UCSD-AML1 (cell line): ENCODE data around the gene ARIH1.
"Not testable (repeated sequence)": the region's sequence is repeated elsewhere in the genome, so short reads cannot be mapped to it uniquely, and the experiment has no call there.

Source experiments
- DNase-seq: peaks from one replicate; lab custom pipeline; 2025; ENCODE audit not compliant: unreplicated experiment; lab: John Stamatoyannopoulos, UW

Gene ARIH1

DNA sequence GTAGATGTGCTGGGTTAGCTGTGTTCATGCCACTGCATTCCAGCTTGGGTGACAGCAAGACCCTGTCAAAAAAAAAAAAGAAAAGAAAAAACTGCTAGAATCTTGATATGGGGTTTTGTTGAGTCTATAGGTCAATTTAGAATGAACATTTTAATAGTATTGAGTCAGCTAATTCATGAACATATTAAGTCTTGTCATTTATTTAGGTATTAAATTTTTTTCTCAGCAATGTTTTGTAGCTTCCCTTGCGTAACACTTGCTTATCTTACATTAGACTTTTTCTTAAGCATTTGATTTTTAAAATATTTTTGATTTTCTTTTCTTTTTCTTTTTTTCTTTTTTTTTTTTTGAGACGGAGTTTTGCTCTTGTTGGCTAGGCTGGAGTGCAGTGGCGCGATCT is 119.7 kb downstream of the ARIH1 start:
- DNase-seq = no peak

DNA sequence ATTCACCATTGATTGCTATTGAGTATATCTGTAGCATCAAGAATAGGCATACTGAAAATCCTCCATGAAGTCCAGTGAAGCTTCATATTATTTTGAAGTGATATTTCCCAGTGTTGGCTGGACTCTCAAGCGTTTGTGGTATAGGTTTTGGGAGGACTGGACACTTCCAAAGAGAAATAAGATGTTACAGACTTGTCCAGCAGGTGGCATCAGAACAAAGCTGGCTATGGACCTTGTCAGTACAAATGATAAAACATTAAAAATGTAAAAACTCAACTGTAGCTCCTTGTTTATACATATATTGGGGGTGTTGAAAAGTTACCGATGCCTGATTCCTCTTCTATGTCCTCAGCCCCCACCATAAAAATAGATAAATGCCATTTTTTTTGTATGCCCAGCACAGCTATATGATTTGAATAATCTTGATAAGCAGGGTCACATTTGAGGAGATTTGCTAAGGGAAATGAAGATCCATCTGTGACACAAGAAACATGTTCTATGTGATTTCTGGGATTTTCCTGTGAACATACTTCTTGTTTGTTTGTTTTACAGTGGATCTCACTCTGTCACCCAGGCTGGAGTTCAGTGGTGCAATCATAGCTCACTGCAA is 125.8 kb downstream of the ARIH1 start:
- no peak for DNase-seq

DNA sequence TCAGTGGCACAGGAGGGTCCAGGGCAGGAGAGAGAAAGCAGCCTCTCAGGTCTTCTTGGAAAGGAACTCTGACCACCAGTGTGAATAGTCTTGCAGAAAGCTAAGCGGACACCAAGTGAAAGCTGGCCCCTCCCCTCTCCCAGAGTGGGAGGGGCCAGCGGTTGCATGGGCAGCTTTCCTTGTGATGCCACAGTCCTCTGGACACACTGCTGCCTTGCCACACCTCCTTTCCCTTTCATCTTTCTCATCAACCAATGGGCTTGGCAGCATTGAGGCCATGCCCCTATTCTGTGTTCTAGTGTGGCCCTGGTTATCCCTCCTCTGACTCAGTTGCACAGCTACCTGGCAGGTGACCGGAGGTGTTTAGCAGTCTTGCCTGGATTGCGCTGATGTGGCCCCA is 130.7 kb downstream of the ARIH1 start:
- no peak for DNase-seq

DNA sequence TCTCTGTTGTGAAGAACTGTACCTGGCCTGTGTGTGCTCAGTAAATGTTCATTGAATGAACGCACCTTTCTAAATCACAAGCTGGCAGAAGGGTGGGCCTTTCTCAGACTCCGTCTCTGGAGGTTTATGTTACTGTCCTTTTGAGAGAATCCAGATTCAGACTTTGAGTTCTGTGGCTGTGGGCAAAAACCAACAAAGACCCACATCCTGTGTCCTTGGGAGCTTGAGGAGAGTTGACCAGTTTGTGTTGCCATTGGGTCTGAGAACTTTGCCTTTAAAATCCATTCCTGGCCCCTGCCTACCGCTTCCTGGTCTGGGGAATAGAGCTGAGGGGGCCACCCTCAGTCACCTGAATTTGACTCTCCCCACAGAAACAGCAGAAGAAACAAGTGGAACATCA is 134.0 kb downstream of the ARIH1 start:
- DNase-seq = not testable (repeated sequence)

DNA sequence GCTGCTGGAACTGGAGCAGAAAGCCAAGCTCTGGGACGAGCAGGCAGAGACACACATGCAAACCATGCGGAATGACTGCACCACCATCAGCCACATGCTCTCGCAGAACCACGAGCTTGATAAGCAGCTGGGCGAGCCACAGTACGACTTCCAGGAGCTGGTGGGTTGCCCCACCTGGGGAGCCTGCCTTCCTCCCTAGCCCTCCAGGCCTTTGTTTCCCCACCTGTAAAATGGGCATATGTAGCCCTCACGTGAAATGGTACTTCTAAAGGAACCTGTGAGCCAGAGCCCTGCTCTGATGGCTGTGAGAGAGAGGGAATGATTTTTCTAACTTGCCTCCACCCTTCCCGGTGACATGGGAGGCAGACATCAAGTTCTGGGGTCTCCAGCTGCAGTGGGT is 135.7 kb downstream of the ARIH1 start:
- no peak for DNase-seq

DNA sequence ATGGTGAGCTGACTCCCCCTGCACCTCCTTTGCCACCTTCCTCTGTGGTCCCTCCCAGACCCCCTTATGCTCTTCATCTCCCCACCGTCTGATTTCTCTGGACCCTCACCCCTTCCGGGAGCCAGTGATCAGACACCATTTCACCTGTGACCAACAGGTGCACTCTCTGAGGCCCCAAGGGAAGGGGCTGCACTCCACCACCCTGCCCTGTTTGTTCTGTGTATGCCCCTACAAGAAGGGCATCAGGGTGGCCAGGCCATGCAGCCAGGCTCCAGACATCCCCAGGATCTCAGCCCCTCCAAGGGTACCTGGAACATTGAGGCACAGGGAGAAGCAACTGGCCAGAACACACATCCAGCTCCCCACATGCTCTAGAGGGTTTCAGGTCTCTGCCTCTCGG is 138.2 kb downstream of the ARIH1 start:
- DNase-seq = not testable (repeated sequence)

DNA sequence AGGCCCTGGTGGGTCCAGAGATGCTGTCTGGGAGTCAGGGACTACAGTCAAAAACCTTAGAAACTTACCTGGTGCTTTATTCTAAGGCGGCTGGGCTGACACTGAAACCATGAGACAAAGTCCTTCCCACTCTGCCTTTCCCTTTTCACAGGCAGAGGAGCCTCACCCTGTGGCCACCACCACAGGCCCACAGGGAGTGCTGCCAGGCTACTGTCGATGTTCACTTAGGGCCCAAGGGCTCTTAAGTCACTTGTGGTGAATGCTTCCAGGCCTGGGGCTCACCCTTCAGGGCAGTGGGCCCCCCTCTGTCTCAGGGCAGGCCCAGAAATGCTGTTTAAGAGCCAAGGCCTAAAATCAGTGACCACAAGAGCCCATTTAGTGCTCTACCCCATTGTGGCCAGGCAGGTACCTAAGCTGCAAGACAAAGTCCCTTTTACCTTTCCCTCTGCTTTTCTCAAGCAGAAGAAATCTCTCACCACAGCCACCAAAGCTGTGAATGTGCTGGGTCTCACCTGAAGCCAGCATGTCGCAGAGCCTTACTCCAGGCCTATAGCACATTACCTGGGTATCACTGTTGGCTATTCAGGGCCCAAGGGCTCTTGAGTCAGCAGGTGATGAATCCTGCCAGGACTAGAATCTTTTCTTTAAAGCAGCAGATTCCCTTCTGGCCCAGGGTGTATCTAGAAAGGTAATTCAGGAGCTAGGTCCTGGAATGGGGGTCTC is 140.8 kb downstream of the ARIH1 start:
- DNase-seq = no peak

DNA sequence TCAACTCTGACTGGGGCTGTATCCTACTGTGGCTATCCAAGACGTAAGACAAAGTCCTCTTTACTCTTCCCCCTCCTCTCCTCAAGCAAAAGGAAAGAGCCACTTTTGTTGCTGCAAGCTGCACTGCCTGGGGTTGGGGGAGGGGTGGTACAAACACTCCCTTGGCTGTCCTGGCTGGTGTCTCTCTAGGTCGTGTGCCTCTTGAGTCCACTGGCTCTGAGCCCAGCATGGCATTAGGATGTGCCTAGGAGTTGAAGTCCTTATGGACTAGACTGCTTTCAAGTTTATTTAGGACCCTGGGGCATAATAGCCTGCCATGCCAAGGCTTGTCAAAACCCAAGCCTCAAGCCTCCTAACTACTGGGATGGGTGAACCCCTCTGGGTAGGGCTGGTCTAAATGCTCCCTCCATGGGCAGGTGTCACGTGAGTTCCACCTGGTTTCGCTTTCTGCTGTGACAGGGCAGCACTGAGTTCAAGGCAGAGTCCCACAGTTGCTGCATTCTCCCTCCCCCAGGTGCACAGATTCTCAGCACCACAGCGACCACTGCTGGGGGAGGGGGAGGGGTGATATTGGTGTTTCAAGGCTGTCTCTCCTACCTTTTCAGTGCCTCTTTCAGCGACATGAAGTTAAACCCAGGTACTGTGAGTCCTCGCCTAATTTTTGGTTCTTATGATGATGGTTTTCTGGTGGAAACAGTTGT is 141.6 kb downstream of the ARIH1 start:
- not testable (repeated sequence) for DNase-seq

DNA sequence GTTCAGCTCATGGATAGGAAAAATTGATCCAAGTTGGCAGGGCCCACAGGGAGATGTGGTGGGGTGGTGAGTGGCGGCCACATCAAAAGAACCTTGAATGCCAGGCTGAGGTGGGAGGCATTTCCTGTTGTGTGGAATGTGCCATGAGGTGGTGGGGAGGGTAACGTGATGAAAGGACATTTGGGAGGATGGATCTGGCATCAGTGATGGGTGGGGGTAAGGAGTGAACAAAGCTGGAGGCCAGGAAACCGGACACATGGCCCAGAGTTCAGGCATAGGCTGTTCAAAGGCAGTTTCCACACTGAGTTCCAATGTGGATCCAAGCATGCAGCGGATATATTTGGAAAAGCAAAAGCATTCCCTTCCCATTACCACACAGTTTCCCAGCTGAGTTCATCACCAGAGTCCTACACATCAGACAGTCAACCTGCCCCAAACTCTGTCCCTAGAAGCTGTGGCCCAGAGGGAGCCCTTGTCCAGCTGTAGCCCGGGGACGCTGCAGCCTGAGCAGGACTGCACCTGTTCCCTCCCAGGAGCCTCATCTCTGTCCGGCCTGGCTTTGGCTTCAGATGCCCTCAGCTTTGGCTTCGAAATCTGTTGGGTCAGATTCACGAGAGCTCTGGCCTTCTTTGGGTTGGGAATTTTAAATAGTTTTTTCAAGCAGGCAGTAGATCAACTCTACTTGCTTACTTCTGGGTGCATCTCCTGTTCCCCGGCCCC is 142.5 kb downstream of the ARIH1 start:
- DNase-seq = no peak

DNA sequence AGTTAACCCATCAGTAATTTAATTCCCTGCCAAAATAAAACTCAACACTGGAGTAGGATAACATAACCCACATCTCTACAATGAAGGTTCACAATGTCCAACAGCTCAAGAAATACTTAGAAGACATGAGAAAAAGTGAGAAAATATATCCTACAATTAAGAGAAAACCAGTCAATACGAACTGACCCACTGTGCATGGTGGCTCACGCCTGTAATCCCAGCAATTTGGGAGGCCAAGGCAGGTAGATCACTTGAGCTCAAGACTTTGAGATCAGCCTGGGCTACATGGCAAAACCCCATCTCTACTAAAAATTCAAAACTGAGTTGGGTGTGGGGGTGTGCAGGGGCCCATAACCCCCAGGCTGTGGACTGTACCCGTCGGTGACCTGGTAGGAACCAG is 149.7 kb downstream of the ARIH1 start:
- DNase-seq = not testable (repeated sequence)

DNA sequence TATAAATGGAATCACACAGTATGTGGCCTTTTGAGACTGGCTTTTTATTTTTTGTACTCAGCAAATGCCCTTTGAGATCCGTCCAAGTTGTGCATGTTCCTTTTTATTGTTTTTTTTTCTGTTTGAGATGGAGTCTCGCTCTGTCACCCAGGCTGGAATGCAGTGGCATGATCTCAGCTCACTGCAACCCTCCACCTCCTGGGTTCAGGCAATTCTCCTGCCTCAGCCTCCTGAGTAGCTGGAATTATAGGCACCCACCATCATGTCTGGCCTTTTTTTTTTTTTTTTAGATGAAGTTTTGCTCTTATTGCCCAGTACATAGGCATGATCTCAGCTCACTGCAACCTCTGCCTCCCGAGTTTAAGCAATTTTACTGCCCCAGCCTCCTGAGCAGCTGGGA is 152.0 kb downstream of the ARIH1 start:
- not testable (repeated sequence) for DNase-seq

DNA sequence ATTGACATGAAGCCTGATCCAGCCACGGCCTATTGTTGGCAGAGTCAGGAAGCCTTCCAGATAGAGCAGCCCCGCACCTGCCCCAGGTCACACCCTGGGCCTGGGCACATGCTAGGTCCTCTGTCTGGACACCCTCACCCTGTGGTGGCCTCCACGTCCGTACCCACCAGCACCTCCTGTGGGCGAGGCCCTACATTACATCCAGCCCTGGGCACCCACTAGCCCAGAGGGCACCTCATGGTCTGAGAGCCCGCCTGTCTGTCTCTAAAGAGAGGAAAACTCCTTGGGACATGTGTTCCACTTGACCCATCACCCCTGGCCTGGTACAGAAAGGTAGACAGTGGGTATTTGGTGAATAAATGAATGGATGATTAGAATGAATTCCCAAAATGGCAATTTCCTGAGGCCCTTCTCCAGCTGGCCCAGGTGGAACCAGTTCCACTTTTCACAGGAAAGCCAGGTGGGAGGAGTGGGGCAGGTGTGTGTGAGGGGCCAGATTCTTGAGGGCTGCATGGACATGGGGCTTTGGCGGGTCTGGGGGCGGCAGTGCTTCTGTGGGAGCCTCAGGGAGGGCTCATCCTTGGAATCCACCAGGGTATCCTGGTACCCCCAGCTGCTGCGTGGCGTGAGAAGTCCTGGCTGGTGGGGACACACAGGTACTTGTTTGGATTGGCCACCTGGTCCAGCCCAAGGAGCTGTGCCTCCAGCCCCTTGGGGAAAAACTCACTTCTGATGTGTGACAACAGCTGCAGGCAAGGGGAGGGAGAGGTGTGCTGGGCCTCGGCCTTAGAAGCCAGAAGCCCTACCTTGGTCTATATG is 154.3 kb downstream of the ARIH1 start:
- not testable (repeated sequence) for DNase-seq

DNA sequence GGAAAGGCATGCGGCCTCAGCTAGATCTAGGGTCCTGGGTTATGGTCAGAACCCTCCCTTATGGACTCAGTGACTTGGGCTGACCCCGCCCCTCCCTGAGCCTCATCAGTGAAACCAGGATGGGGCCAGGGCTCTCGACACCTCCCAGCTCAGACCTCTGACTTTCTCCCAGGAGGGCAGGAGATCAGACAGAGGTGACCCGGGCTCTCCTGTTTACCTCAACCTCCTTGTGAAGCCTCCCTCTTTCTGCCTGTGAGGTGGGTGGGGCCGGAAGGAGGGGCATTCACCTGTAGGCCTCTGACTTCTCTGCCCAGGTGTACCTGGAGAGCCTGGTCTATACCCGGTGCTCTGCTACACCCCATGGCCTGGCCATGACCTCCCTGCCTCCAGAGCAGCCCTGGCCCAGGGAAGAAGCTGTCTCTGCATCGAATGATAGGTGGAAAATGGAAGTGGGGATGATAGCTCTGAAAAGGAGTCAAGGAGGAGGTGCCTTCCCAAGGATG is 155.0 kb downstream of the ARIH1 start:
- DNase-seq = not testable (repeated sequence)

DNA sequence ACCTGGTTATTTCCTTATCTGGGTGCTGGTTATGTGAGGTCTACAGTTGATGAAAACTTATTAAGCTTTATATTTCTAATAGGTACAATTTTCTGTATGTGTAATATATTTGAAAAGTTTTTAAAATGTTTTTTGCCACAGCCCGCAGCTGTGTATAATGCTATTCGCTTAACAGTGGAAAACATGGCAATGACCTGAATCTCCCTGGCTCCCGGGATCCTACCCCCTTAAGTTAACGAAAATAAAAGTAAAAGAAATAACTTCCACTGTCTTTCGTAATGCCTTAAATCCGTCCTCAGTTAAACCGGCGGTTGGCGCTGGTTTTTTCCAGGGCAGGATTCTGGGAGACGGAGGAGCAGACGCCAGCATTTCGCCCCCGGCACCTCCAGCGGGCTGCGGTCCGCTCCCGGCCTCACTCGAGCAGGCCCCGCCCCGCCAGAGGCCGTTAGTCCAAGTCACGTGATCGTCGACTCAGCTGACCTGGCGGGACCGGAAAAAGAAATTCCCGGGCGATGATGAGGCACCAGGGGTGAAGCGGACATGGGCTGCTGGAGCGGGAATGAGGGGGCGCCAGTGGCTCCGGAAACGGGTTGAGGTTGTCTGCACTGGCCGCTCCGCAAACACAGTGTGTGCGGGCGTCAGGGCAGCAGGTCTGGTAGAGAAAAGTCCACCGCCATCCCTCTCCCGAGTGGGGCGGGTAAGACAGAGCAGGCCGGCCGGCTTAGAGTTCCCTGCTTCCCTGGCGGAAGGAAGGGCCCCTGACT is 162.6 kb downstream of the ARIH1 start:
- not testable (repeated sequence) for DNase-seq

DNA sequence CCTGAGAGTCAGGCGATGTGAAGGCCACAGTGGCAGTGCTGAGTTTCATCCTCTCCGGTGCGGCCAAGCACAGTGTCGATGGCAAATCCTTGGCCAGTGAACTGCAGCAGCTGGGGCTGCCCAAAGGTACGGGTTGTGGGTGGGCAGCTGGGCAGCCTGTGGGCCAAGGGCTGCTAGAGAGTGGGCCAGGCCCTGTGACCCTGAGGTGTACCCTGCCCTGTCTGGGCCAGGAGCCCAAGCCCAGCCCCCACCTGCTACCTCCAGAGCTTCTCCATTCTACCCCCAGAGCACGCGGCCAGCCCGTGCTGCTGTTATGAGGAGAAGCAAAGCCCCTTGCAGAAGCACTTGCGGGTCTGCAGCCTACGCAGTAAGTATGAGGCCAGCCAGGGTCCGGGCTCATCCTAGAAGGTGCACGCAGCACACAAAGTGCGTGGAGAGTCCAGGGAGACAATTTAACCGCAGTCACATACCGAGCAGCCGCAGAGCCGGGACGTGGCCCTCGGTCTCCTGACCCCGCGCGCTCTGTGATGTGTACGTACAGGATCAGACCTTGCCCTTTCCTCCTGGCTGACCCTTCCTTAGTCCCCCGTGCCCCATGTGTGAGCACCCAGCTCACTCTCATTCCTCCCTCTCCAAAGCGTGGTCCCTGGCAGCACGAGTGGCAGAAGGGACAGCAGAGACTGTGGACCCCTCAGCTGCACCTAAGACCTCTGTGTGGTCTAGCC is 165.8 kb downstream of the ARIH1 start:
- not testable (repeated sequence) for DNase-seq

DNA sequence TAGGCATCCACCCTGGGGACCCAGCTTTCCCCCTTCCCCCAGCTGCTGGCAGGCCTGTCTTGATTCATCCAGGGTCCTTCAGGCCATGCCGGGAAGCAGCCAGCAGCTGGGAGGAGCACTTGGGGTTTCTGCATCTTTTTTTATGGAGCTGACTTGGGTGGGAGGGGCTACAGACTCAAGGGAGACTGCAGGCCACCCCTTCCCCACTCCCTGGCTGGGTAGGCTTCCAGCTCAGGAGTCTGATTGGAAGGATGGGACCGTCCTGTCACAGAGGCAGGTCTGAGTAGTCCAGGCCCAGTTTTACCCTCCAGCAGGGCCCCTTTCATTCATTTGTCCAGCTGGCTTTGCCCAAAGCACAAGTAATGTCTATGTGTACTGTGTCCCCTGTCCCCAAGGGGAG is 168.1 kb downstream of the ARIH1 start:
- DNase-seq = not testable (repeated sequence)

DNA sequence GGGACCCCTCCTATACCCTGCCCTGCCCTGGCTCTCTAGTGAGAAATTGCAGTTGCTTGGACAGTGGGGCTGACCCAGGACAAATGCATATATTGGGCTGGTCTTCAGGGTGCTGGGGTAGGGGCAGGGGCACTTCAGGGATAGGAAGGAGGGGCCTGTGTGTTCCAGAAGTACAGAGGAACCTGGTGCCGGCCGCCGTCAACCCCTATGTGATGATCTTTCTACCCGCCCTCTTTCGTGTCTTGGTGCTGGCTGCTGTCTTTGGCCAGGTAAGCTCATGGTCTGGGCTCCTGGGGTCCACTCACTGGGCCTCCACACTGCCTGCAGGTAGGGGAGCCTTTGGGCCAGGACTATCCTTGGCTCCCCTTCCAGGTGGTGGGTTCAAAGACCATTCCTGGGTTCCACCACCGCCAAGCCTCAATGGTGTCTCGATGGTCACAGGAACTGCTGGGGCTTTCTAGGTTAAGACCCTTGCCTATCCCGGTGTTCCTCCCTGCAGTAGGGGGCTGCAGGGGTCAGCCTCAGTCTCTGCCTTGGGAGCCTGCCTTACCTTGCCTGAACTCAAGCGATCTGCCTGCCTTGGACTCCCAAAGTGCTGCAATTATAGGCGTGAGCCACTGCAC is 174.6 kb downstream of the ARIH1 start:
- not testable (repeated sequence) for DNase-seq
